GM21528 (cell line): ENCODE data around the gene SGMS1.
A peak's percentile ranks its signal among the peaks of the same experiment; 100 is the strongest.
"Not testable (repeated sequence)": the region's sequence is repeated elsewhere in the genome, so short reads cannot be mapped to it uniquely, and the experiment has no call there.

ENCODE experiments used
- ATAC-seq: cut with Tn5 transposase; IDR thresholded peaks from one replicate; pipeline ENCODE4 v1.9.1; 2021; ENCODE audit warnings: mild to moderate bottlenecking, moderate library complexity; ENCODE audit not compliant: unreplicated experiment, low FRiP score

SGMS1 gene

GRCh38 chr10:50387732-50388073, 236.1 kb downstream of the SGMS1 start:
- no peak for ATAC-seq

GRCh38 chr10:50387007-50387731, 236.6 kb downstream of the SGMS1 start:
- no peak for ATAC-seq

DNA sequence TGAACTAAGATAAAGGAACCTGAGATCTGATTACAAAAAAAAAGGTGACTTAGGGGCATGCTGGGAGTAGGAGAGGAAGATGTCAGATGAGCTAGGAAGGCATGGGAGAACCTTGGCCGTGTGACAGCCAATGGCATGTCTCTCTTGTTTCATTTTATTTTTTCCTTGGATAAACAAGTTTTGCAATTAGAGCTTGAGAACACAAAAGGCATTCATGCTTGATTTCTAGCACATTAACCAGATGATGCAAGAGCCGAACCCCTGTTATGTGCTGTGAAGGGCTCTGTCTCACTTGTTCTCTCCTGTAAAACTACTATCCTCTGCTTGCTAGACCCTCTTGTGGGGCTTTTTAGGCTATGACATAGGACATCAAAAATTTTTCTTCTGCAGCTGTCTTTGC, 238.1 kb downstream of the SGMS1 start:
- no peak for ATAC-seq

- ATAC-seq = no peak
Observed at GRCh38 chr10:50384898-50385297, 238.9 kb downstream of the SGMS1 start.

DNA sequence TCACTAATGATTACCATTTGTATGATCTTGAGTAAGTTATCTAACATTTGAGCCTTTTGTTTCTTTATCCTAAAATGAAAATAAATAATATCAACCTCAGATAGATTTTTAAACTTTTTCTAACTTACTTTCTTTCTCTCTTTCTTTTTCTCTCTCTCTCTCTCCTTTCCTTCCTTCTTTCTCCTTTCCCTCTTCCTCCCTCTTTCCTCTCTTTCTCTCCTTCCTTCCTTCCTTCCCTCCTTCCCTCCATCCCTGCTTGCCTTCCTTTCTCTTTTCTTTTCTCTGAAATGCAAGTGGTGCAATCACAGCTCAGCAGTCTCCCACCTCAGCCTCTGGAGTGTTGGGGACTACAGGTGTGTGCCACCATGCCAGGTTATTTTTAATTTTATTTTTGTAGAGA, 239.5 kb downstream of the SGMS1 start:
- no peak for ATAC-seq

- no peak for ATAC-seq
Observed at GRCh38 chr10:50382576-50383023, 241.2 kb downstream of the SGMS1 start.

- no peak for ATAC-seq
Observed at GRCh38 chr10:50381642-50382041, 242.1 kb downstream of the SGMS1 start.

DNA sequence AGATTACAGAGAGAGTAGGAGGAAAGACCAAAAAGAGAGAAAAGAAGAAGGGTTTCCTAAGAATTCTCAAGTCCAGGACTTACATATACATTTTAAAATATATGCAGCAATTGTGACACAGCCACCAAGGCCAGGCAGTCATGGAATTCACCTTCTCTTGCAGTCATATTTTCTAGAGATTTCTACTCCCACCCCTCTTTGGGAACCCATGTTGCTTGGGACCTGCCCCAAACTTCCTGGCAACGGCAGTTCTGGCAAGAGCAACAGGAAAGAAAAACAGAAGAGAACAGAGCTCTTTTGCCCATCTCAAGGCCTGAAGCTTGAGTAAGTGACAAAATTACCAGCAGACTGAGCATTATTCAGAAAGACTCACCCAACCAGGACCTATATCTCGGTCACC, 244.1 kb downstream of the SGMS1 start:
- no peak for ATAC-seq

GRCh38 chr10:50375745-50376144, 248.0 kb downstream of the SGMS1 start:
- ATAC-seq = no peak

DNA sequence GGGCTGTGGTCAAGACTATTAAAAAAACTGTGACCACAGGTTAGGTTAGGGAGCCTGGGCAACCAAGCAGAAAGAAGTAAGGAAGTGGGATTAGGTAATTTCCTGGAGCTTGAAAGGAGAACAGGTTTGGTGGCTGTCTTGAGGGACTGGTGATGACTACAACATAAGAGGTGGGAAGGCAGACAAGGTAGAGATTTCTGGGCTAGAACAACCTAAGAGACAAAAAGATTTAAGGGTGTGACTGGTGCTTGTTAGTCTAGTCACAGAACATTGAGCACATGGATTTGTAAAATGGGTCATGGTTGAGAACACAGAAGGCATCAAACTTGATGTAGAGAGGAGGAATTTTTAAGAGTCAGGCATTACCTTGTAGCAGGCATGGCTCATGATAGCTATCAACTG, 248.7 kb downstream of the SGMS1 start:
- no peak for ATAC-seq

GRCh38 chr10:50373821-50374501, 249.8 kb downstream of the SGMS1 start:
- no peak for ATAC-seq

- ATAC-seq = no peak
Observed at GRCh38 chr10:50369931-50370330, 253.8 kb downstream of the SGMS1 start.

GRCh38 chr10:50367732-50368131, 256.0 kb downstream of the SGMS1 start:
- ATAC-seq = no peak

DNA sequence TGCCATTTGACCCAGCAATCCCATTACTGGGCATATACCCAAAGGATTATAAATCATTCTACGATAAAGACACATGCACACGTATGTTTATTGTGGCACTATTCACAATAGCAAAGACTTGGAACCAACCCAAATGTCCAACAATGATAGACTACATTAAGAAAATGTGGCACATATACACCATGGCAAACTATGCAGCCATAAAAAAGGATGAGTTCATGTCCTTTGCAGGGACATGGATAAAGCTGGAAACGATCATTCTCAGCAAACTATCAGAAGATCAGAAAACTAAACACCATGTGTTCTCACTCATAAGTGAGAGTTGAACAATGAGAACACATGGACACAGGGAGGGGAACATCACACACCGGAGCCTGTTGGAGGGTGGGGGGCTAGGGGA, 257.3 kb downstream of the SGMS1 start:
- ATAC-seq = not testable (repeated sequence)

- not testable (repeated sequence) for ATAC-seq
Observed at GRCh38 chr10:50364730-50365129, 259.0 kb downstream of the SGMS1 start.

- ATAC-seq = peak; percentile 80
Observed at GRCh38 chr10:50362547-50363125, 261.1 kb downstream of the SGMS1 start.

DNA sequence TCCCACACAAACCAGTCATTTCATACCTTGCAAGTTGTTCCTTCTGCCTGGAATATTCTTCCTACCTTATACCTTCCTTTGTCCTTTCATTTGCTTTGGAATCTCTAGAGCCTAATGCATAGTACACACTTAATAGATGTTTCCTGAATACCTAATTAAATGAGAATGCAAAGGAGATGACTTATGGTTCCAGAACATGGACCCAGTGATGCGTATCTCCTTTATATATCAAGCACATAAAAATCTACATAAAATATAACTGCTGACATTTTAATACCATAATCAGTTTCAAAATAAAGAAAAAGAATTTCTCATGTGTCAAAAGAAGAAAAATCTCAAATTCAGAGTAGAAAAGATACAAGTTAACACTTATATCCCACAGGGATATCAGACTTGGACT, 261.8 kb downstream of the SGMS1 start:
- ATAC-seq = no peak

- no peak for ATAC-seq
Observed at GRCh38 chr10:50360077-50360850, 263.5 kb downstream of the SGMS1 start.

GRCh38 chr10:50358925-50359687, 264.6 kb downstream of the SGMS1 start:
- ATAC-seq = no peak

GRCh38 chr10:50358411-50358810, 265.3 kb downstream of the SGMS1 start:
- no peak for ATAC-seq
